Neural cell (in vitro differentiated cells): ENCODE results near the gene OBSL1. TPM values are rescaled to one million over a fixed set of nuclear protein-coding genes. Genes with fewer than 3 reads are reported as not detected.

Experiments
- H2AFZ ChIP-seq: fragments of 200-600, 300-800 bp; sonication (generic), shearing (Covaris generic); 2 replicates; pipeline ENCODE4 v1.6.0; 2014; ENCODE audit warnings: low read depth, mild to moderate bottlenecking, antibody characterized with exemption, low read length, moderate library complexity
- H3F3A ChIP-seq: fragments of 200-600 bp; shearing (Covaris generic); 2 replicates; pipeline ENCODE4 v1.6.1; 2016; ENCODE audit warnings: mild to moderate bottlenecking, moderate library complexity, mixed read lengths, antibody characterized with exemption, low read length; ENCODE audit not compliant: insufficient read depth, poor library complexity, severe bottlenecking
- H3K27ac ChIP-seq: fragments of 200-600, 300-800 bp; sonication (generic), shearing (Covaris generic); 2 replicates; pipeline ENCODE4 v1.5.1; 2014; ENCODE audit warnings: mild to moderate bottlenecking, low read length, moderate library complexity
- H3K27me3 ChIP-seq: fragments of 300-800, 200-600 bp; sonication (generic), shearing (Covaris generic); 2 replicates; pipeline ENCODE4 v1.6.0; 2014; ENCODE audit warnings: mild to moderate bottlenecking, low read depth, low read length, moderate library complexity; ENCODE audit not compliant: insufficient read depth
- H3K36me3 ChIP-seq: fragments of 300-800, 200-600 bp; sonication (generic), shearing (Covaris generic); 2 replicates; pipeline ENCODE4 v1.5.1; 2014; ENCODE audit warnings: mild to moderate bottlenecking, antibody characterized with exemption, low read length, moderate library complexity; ENCODE audit not compliant: insufficient read depth
- H3K4me2 ChIP-seq: fragments of 300-800, 200-600 bp; sonication (generic), shearing (Covaris generic); 2 replicates; pipeline ENCODE4 v1.6.0; 2014; ENCODE audit warnings: mild to moderate bottlenecking, low read length
- H3K4me3 ChIP-seq: fragments of 300-800, 200-600 bp; sonication (generic), shearing (Covaris generic); 2 replicates; pipeline ENCODE4 v1.5.1; 2014; ENCODE audit warnings: mild to moderate bottlenecking, low read length, moderate library complexity
- H3K79me2 ChIP-seq: fragments of 200-600 bp; shearing (Covaris generic); replicated peaks from 2 replicates; pipeline ENCODE4 v1.6.0; 2014; ENCODE audit warnings: mild to moderate bottlenecking, low read length, moderate library complexity; ENCODE audit not compliant: insufficient read depth
- H3K9ac ChIP-seq: fragments of 300-800, 200-600 bp; sonication (generic), shearing (Covaris generic); 2 replicates; pipeline ENCODE4 v1.6.1; 2016; ENCODE audit warnings: mild to moderate bottlenecking, low read length, mixed read lengths
- H3K9me2 ChIP-seq: fragments of 200-600 bp; shearing (Covaris generic); 2 replicates; pipeline ENCODE4 v1.6.1; 2016; ENCODE audit warnings: mild to moderate bottlenecking, low read length, mixed read lengths; ENCODE audit not compliant: insufficient read depth
- H3K9me3 ChIP-seq: fragments of 200-600, 300-800 bp; sonication (generic), shearing (Covaris generic); 2 replicates; pipeline ENCODE4 v1.6.1; 2016; ENCODE audit warnings: mild to moderate bottlenecking, mixed run types, low read length, moderate library complexity, mixed read lengths
- H4K20me1 ChIP-seq: fragments of 200-600 bp; shearing (Covaris generic); 2 replicates; pipeline ENCODE4 v1.6.1; 2016; ENCODE audit warnings: mild to moderate bottlenecking, mixed run types; ENCODE audit not compliant: insufficient read depth
- CTCF ChIP-seq: fragments of 450-650 bp; IDR thresholded peaks from 2 replicates; pipeline ENCODE4 v1.5.1; 2014; ENCODE audit warnings: antibody characterized with exemption, mild to moderate bottlenecking, moderate library complexity; ENCODE audit not compliant: poor library complexity, severe bottlenecking
- EP300 ChIP-seq: fragments of 450-650 bp; conservative IDR thresholded peaks from 2 replicates; pipeline ENCODE4 v1.6.1; 2014; ENCODE audit warnings: antibody characterized with exemption, mild to moderate bottlenecking, moderate library complexity; ENCODE audit not compliant: poor library complexity, severe bottlenecking
- EZH2 ChIP-seq: fragments of 200-600, 300-800 bp; shearing (Covaris generic), sonication (generic); IDR thresholded peaks from 2 replicates; pipeline ENCODE4 v1.6.1; 2014; ENCODE audit warnings: antibody characterized with exemption, low read length, borderline replicate concordance, mild to moderate bottlenecking; ENCODE audit not compliant: insufficient read depth, poor library complexity, severe bottlenecking
- MXI1 ChIP-seq: fragments of 450-650 bp; conservative IDR thresholded peaks from 2 replicates; pipeline ENCODE4 v1.6.1; 2014; ENCODE audit warnings: antibody characterized with exemption, mild to moderate bottlenecking; ENCODE audit not compliant: poor library complexity, severe bottlenecking
- POLR2AphosphoS5 ChIP-seq: IDR thresholded peaks from 2 replicates; pipeline ENCODE4 v1.6.1; 2012
- RAD21 ChIP-seq: fragments of 450-650 bp; conservative IDR thresholded peaks from 2 replicates; pipeline ENCODE4 v1.6.1; 2014; ENCODE audit warnings: antibody characterized with exemption, mild to moderate bottlenecking, moderate library complexity
- REST ChIP-seq: IDR thresholded peaks from 2 replicates; pipeline ENCODE4 v1.6.1; 2012; ENCODE audit warnings: borderline replicate concordance
- SMC3 ChIP-seq: fragments of 450-650 bp; conservative IDR thresholded peaks from 2 replicates; pipeline ENCODE4 v1.6.1; 2014; ENCODE audit warnings: antibody characterized with exemption, mild to moderate bottlenecking, moderate library complexity; ENCODE audit not compliant: poor library complexity
- TAF1 ChIP-seq: IDR thresholded peaks from 2 replicates; pipeline ENCODE4 v1.6.1; 2012; ENCODE audit warnings: low read depth
- polyA plus RNA-seq: library from polyadenylated mRNA; depleted of rRNA; stranded (reverse); fragments of >200 nt; gene quantifications from 2 replicates; pipeline ENCODE4 v1.2.3, GENCODE V29; 2014

The OBSL1 gene
- polyA plus RNA-seq, 1 donor from 2014 or later, result 59.7 TPM

- H3K9me2 ChIP-seq, result no peaks in the 10 kb centered on the region
- no peaks in the 10 kb centered on the region for H3K36me3 ChIP-seq
- H3F3A ChIP-seq, result no peaks in the 10 kb centered on the region
- no peaks in the 10 kb centered on the region for H3K79me2 ChIP-seq
- TF ChIP-seq POLR2AphosphoS5 (no peak), RAD21 (no peak), REST (no peak), SMC3 (no peak), EZH2 (no peak), CTCF (no peak), EP300 (no peak), TAF1 (no peak), MXI1 (no peak)
- no peaks in the 10 kb centered on the region for H3K27me3 ChIP-seq
- H4K20me1 ChIP-seq, result no peaks in the 10 kb centered on the region
- no peak overlapping the region for H3K9ac ChIP-seq
- H3K4me2 ChIP-seq, result no peak overlapping the region
- H3K9me3 ChIP-seq, result no peaks in the 10 kb centered on the region
- no peak overlapping the region for H3K27ac ChIP-seq
- H2AFZ ChIP-seq, result no peak overlapping the region
- no peak overlapping the region for H3K4me3 ChIP-seq
Observed at GRCh38 chr2:219581346-219581745, 10.0 kb upstream of the OBSL1 start.

- H4K20me1 ChIP-seq, result no peaks in the 10 kb centered on the region
- H3K9me2 ChIP-seq, result no peaks in the 10 kb centered on the region
- no peak overlapping the region for H3K4me3 ChIP-seq
- no peaks in the 10 kb centered on the region for H3K79me2 ChIP-seq
- H3K9ac ChIP-seq, result no peak overlapping the region
- no peaks in the 10 kb centered on the region for H3K27me3 ChIP-seq
- H3K9me3 ChIP-seq, result no peaks in the 10 kb centered on the region
- no peaks in the 10 kb centered on the region for H3K36me3 ChIP-seq
- H2AFZ ChIP-seq, result no peak overlapping the region
- no peak overlapping the region for H3K4me2 ChIP-seq
- TF ChIP-seq EZH2 (no peak), POLR2AphosphoS5 (no peak), REST (no peak), SMC3 (no peak), RAD21 (no peak), TAF1 (no peak), MXI1 (no peak), CTCF (no peak)
- H3K27ac ChIP-seq, result no peak overlapping the region
- no peaks in the 10 kb centered on the region for H3F3A ChIP-seq
Observed at GRCh38 chr2:219578811-219579613, 7.7 kb upstream of the OBSL1 start.
